ENCODE data around the gene LGALS9C. TPM values are rescaled to one million over a fixed set of nuclear protein-coding genes. Genes with fewer than 3 reads are reported as not detected.

The LGALS9C gene
- not detected in 2 replicates for polyA plus RNA-seq

GRCh38 chr17:18476508-18477308, at the start of gene LGALS9C:
TSS of gene LGALS9C (plus strand) at chr17:18476789. CDS start at chr17:18476855, 66 bp downstream.

Other genes with a start within 250 kb of the LGALS9C start
- 40.1 and 53.5 TPM in 2 replicates for gene FLII, start 218.1 kb upstream of the LGALS9C start, polyA plus RNA-seq
- gene MIEF2, start 216.1 kb upstream of the LGALS9C start, polyA plus RNA-seq, result 1.4 and 3.2 TPM in 2 replicates
- 1.5 and 3.7 TPM in 2 replicates for gene TOP3A, start 161.8 kb upstream of the LGALS9C start, polyA plus RNA-seq
- gene SMCR8, start 161.5 kb upstream of the LGALS9C start, polyA plus RNA-seq, result 0.31 and 0.99 TPM in 2 replicates
- gene SHMT1, start 113.2 kb upstream of the LGALS9C start, polyA plus RNA-seq, result 5.2 and 6.5 TPM in 2 replicates
- gene EVPLL, start 99.0 kb upstream of the LGALS9C start, polyA plus RNA-seq, result not detected in 2 replicates
- gene TBC1D28, start 167.6 kb downstream of the LGALS9C start, polyA plus RNA-seq, result not detected in 2 replicates
- gene FOXO3B, start 205.5 kb downstream of the LGALS9C start, polyA plus RNA-seq, result not detected in 2 replicates